HepG2 (cell line): ENCODE results near the gene MT4. TPM values are rescaled to one million over a fixed set of nuclear protein-coding genes. Genes with fewer than 3 reads are reported as not detected.

Source experiments
- CHD4 ChIP-seq: fragments of 200-600 bp; sonication (generic); IDR thresholded peaks from 2 replicates; pipeline ENCODE4 v1.7.0; 2017; ENCODE audit warnings: mild to moderate bottlenecking, low read length, borderline replicate concordance
- FOXO1 ChIP-seq: sonication (generic); formaldehyde crosslinking; IDR thresholded peaks from 2 replicates; pipeline ENCODE4 v1.4.0; 2020; ENCODE audit warnings: missing genetic modification reagents
- HNRNPLL ChIP-seq: fragments of 200-400 bp; formaldehyde crosslinking; IDR thresholded peaks from 2 replicates; pipeline ENCODE4 v1.6.1; 2017; ENCODE audit warnings: mild to moderate bottlenecking, low read depth, low read length; ENCODE audit not compliant: poor library complexity, severe bottlenecking
- HOXA3 ChIP-seq: sonication (generic); formaldehyde crosslinking; IDR thresholded peaks from 2 replicates; pipeline ENCODE4 v1.5.0; 2020; ENCODE audit warnings: missing genetic modification reagents
- PAF1 ChIP-seq: IDR thresholded peaks from 2 replicates; pipeline ENCODE4 v1.6.1; 2016; ENCODE audit warnings: missing genetic modification reagents, missing compliant biosample characterization
- XRCC5 ChIP-seq: fragments of 200-400 bp; formaldehyde crosslinking; optimal IDR thresholded peaks from 2 replicates; pipeline ENCODE3; 2017; ENCODE audit warnings: mild to moderate bottlenecking, low read length
- ZMYM4 ChIP-seq: sonication (generic); formaldehyde crosslinking; IDR thresholded peaks from 2 replicates; pipeline ENCODE4 v1.8.1; 2023; ENCODE audit warnings: mild to moderate bottlenecking, missing genetic modification reagents
- ZNF143 ChIP-seq: sonication (generic); formaldehyde crosslinking; IDR thresholded peaks from 2 replicates; pipeline ENCODE4 v1.4.0; 2020; ENCODE audit warnings: missing genetic modification reagents
- ZNF496 ChIP-seq: sonication (generic); formaldehyde crosslinking; IDR thresholded peaks from 2 replicates; pipeline ENCODE4 v1.8.1; 2023; ENCODE audit warnings: mild to moderate bottlenecking, moderate library complexity, missing genetic modification reagents; ENCODE audit not compliant: insufficient replicate concordance
- ZNF780A ChIP-seq: sonication (generic); formaldehyde crosslinking; IDR thresholded peaks from 2 replicates; pipeline ENCODE4 v1.8.0; 2022; ENCODE audit warnings: mild to moderate bottlenecking, missing genetic modification reagents, moderate library complexity
- polyA plus RNA-seq, 8 experiments: library from polyadenylated mRNA; depleted of rRNA in 3 of 8; stranded (reverse) in 7 of 8; unstranded in 1 of 8; fragments of >200 nt; fragmentation: Illumina TruSeq in 4 of 8; extraction: Trizol in 4 of 8; gene quantifications; 2 replicates each; pipeline versions ENCODE4 v1.2.1 to v1.2.3, GENCODE V29; 2011 to 2016; ENCODE audit warnings: low read depth in 4 of 8, missing spikeins in 1 of 8, mixed read lengths in 1 of 8; ENCODE audit not compliant: insufficient read depth in 1 of 8
- total RNA-seq, 5 experiments: library from RNA; depleted of rRNA; stranded (reverse); fragments of >200 nt; fragmentation: Illumina TruSeq; extraction: Trizol; gene quantifications; 2 replicates each; pipeline ENCODE4 v1.2.3, GENCODE V29; 2016; ENCODE audit warnings: low read depth in 1 of 5
- TF ChIP-seq, protein P1 (sequence below): sonication (generic); formaldehyde crosslinking; IDR thresholded peaks from 2 replicates; pipeline ENCODE4 v1.8.0; 2022; ENCODE audit warnings: low read depth, missing genetic modification reagents
- TF ChIP-seq, protein P2 (sequence below): sonication (generic); formaldehyde crosslinking; IDR thresholded peaks from 2 replicates; pipeline ENCODE4 v1.4.0; 2020; ENCODE audit warnings: missing genetic modification reagents
- TF ChIP-seq, protein P3 (sequence below): sonication (generic); formaldehyde crosslinking; IDR thresholded peaks from 2 replicates; pipeline ENCODE4 v1.8.0; 2022; ENCODE audit warnings: mild to moderate bottlenecking, missing genetic modification reagents, moderate library complexity
- TF ChIP-seq, protein P4 (sequence below): sonication (generic); formaldehyde crosslinking; IDR thresholded peaks from 2 replicates; pipeline ENCODE4 v1.5.0; 2020; ENCODE audit warnings: missing genetic modification reagents
- TF ChIP-seq, protein P5 (sequence below): sonication (generic); formaldehyde crosslinking; IDR thresholded peaks from 2 replicates; pipeline ENCODE4 v1.5.0; 2020; ENCODE audit warnings: missing genetic modification reagents
- TF ChIP-seq, protein P6 (sequence below): sonication (generic); formaldehyde crosslinking; IDR thresholded peaks from 2 replicates; pipeline ENCODE4 v1.4.0; 2020; ENCODE audit warnings: missing genetic modification reagents
- TF ChIP-seq, protein P7 (sequence below): sonication (generic); formaldehyde crosslinking; IDR thresholded peaks from 2 replicates; pipeline ENCODE4 v1.5.1; 2020; ENCODE audit warnings: mild to moderate bottlenecking, missing genetic modification reagents

MT4 gene
- total and polyA plus RNA-seq, 2 of the 13 experiments (the other 11 are each of a cell fraction or from before 2014, with no cell fraction given): not detected

DNA sequence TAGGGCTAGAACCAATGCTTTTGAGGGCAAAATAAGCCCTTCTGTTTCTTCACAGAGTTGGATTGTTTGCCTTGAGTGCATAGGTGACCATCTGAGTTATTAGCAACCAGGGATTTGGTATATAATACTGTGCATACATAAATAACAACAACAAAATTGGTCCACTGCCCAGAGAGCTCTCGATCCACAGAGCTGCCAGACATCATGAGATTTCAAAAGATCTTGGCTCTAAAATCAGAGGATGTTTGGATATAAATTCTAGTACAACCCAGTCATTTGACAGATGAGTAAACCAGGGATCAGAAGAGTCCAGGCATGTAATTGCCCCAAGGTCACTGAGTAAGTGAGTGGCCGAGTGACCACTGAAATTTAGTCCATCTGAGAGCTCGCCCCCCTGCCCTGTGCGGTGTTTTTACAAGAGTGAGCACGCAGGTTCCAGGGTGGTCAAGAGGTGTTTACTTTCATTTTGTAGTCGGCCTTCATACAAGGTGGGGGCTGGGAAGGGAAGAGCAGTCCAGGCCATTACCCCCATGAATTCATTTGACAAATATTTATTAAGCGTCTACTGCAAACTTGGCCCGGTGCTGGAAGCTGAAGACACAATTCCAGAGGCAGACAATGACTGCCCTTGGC, 41.7 kb downstream of the MT4 start (continued):
- peak; percentile 15; the same call in 1 of the 2 replicates for TF ChIP-seq ZMYM4 (CRISPR knock-in tag)
- TF ChIP-seq, protein P1, sequence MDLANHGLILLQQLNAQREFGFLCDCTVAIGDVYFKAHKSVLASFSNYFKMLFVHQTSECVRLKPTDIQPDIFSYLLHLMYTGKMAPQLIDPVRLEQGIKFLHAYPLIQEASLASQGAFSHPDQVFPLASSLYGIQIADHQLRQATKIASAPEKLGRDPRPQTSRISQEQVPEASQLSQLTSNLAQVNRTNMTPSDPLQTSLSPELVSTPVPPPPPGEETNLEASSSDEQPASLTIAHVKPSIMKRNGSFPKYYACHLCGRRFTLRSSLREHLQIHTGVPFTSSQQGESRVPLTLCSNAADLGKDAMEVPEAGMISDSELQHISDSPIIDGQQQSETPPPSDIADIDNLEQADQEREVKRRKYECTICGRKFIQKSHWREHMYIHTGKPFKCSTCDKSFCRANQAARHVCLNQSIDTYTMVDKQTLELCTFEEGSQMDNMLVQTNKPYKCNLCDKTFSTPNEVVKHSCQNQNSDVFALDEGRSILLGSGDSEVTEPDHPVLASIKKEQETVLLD: peak; percentile 52; the same call in 1 of the 2 replicates
- no peak for TF ChIP-seq ZNF496 (CRISPR knock-in tag)
- TF ChIP-seq ZNF780A (CRISPR knock-in tag): 0 out of 2 replicates have a peak, but pooled peaks have one; percentile 27
- TF ChIP-seq, protein P2, sequence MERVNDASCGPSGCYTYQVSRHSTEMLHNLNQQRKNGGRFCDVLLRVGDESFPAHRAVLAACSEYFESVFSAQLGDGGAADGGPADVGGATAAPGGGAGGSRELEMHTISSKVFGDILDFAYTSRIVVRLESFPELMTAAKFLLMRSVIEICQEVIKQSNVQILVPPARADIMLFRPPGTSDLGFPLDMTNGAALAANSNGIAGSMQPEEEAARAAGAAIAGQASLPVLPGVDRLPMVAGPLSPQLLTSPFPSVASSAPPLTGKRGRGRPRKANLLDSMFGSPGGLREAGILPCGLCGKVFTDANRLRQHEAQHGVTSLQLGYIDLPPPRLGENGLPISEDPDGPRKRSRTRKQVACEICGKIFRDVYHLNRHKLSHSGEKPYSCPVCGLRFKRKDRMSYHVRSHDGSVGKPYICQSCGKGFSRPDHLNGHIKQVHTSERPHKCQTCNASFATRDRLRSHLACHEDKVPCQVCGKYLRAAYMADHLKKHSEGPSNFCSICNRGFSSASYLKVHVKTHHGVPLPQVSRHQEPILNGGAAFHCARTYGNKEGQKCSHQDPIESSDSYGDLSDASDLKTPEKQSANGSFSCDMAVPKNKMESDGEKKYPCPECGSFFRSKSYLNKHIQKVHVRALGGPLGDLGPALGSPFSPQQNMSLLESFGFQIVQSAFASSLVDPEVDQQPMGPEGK (CRISPR knock-in tag): peak; percentile 81
- peak; percentile 38; the same call in 1 of the 2 replicates for TF ChIP-seq CHD4
- TF ChIP-seq, protein P3, sequence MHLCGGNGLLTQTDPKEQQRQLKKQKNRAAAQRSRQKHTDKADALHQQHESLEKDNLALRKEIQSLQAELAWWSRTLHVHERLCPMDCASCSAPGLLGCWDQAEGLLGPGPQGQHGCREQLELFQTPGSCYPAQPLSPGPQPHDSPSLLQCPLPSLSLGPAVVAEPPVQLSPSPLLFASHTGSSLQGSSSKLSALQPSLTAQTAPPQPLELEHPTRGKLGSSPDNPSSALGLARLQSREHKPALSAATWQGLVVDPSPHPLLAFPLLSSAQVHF: no peak
- no peak for TF ChIP-seq HOXA3 (CRISPR knock-in tag)
- no peak for TF ChIP-seq PAF1 (CRISPR knock-in tag)
- TF ChIP-seq, protein P4, sequence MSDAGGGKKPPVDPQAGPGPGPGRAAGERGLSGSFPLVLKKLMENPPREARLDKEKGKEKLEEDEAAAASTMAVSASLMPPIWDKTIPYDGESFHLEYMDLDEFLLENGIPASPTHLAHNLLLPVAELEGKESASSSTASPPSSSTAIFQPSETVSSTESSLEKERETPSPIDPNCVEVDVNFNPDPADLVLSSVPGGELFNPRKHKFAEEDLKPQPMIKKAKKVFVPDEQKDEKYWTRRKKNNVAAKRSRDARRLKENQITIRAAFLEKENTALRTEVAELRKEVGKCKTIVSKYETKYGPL (CRISPR knock-in tag): 0 out of 2 replicates have a peak, but pooled peaks have one; percentile 17
- TF ChIP-seq, protein P5, sequence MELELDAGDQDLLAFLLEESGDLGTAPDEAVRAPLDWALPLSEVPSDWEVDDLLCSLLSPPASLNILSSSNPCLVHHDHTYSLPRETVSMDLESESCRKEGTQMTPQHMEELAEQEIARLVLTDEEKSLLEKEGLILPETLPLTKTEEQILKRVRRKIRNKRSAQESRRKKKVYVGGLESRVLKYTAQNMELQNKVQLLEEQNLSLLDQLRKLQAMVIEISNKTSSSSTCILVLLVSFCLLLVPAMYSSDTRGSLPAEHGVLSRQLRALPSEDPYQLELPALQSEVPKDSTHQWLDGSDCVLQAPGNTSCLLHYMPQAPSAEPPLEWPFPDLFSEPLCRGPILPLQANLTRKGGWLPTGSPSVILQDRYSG (CRISPR knock-in tag): peak; percentile 83; the same call in 1 of the 2 replicates
- TF ChIP-seq FOXO1 (CRISPR knock-in tag): peak; percentile 13; the same call in 1 of the 2 replicates
- TF ChIP-seq ZNF143 (CRISPR knock-in tag): no peak
- no peak for TF ChIP-seq HNRNPLL
- TF ChIP-seq, protein P6, sequence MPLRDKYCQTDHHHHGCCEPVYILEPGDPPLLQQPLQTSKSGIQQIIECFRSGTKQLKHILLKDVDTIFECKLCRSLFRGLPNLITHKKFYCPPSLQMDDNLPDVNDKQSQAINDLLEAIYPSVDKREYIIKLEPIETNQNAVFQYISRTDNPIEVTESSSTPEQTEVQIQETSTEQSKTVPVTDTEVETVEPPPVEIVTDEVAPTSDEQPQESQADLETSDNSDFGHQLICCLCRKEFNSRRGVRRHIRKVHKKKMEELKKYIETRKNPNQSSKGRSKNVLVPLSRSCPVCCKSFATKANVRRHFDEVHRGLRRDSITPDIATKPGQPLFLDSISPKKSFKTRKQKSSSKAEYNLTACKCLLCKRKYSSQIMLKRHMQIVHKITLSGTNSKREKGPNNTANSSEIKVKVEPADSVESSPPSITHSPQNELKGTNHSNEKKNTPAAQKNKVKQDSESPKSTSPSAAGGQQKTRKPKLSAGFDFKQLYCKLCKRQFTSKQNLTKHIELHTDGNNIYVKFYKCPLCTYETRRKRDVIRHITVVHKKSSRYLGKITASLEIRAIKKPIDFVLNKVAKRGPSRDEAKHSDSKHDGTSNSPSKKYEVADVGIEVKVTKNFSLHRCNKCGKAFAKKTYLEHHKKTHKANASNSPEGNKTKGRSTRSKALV (CRISPR knock-in tag): no peak
- TF ChIP-seq, protein P7, sequence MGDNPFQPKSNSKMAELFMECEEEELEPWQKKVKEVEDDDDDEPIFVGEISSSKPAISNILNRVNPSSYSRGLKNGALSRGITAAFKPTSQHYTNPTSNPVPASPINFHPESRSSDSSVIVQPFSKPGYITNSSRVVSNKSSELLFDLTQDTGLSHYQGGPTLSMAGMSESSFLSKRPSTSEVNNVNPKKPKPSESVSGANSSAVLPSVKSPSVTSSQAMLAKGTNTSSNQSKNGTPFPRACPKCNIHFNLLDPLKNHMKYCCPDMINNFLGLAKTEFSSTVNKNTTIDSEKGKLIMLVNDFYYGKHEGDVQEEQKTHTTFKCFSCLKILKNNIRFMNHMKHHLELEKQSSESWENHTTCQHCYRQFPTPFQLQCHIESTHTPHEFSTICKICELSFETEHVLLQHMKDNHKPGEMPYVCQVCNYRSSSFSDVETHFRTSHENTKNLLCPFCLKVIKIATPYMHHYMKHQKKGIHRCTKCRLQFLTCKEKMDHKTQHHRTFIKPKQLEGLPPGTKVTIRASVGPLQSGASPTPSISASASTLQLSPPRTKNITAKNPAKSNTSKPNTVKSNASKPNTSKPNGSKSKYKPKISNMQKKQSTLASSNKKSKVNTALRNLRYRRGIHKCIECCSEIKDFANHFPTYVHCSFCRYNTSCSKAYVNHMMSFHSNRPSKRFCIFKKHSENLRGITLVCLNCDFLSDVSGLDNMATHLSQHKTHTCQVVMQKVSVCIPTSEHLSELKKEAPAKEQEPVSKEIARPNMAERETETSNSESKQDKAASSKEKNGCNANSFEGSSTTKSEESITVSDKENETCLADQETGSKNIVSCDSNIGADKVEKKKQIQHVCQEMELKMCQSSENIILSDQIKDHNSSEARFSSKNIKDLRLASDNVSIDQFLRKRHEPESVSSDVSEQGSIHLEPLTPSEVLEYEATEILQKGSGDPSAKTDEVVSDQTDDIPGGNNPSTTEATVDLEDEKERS: peak; percentile 59; the same call in 1 of the 2 replicates
- no peak for TF ChIP-seq XRCC5
